Activated CD8-positive, alpha-beta memory T cell treated with anti-CD3 and anti-CD28 coated beads, Interleukin-2, amount 50 U/mL, for 4 hours (primary cell): ENCODE measurements around the gene RTCB.

ENCODE experiments used
- DNase-seq: peaks from one replicate; pipeline ENCODE4 v3.0.0-alpha.2; 2020

The RTCB gene

DNA sequence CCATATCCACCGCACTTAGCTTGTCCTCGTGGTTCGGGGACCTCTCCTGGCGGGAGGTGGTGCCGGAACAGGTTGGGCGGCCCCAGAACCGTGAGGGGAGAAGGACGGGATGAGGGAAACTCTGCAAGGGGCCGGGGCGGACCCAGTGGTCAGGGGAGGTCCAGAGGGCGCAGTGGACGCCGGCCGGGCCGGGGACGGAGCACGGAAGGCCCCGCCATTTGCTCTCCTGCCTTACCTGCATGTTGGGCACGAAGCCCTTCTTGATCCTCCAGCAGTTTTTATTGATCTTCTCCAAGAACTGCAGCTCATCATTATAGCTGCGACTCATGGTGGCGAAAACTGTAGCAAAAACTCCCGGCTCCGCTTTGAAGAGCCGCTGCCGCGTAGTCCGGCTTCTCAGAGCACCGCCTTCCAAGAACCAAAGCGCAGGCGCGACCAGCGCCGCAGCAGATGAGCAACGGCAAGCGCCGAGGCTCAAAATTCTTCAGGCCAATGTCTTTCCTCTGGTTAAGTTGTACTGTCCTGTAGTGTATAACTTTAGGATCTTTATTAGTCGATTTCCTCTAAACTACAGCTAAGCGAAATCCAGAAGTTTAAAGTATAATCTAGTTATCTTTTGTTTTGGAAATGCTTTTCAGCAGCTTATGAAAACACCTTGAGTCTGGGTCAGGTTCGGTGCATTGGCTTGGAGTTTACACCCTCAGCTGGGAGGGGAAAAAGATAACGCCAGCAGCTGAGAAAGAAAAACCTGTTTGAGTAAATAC lies at the start of gene RTCB:
TSS of gene RTCB (minus strand) at position 419 of the 764 bp plus-strand sequence. CDS start at position 328, 91 bp downstream.
- DNase-seq = peak; percentile 93

GRCh38 chr22:32457031-32457430 lies 45.0 kb upstream of the RTCB start:
- no peak for DNase-seq

DNA sequence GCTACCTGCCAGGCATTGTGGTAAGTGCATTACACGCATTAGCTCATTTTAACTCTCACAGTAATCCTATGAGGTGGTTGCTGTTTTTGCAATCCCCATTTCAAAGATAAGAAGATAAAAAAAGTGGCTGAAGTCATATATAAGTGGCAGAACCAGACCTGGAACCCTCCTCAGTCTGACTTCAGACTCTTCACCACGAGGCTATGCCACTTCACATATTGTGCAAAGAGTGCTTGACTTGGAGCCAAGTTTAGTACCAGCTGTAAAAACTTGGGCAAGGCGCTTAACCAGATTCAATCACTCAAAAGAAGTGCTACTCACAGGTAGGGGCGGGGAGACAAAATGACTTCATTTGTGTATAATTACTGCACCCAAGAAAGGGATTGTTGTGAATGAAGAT lies 36.9 kb upstream of the RTCB start:
- DNase-seq = no peak

DNA sequence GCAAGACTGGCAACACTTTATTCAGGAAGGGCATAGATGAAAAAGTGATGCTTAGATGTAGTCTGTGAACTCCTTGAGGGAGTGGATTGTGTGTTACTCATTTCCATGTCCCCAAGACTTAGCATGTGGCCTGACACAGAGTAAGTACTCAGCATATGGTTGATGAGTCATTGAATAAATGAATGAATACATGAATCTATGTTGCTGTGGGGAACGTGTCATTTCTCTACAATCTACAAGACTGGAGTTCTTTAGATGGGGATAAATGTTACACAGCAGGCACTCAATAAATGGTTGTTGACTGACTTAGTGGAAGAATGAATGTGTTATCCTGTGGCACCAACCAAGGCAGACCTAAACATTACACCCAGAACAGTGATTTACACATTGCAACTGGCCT lies 34.3 kb upstream of the RTCB start:
- no peak for DNase-seq

GRCh38 chr22:32444068-32444467 lies 32.0 kb upstream of the RTCB start:
- peak; percentile 16 for DNase-seq

GRCh38 chr22:32430352-32430751 lies 18.3 kb upstream of the RTCB start:
- DNase-seq = no peak

DNA sequence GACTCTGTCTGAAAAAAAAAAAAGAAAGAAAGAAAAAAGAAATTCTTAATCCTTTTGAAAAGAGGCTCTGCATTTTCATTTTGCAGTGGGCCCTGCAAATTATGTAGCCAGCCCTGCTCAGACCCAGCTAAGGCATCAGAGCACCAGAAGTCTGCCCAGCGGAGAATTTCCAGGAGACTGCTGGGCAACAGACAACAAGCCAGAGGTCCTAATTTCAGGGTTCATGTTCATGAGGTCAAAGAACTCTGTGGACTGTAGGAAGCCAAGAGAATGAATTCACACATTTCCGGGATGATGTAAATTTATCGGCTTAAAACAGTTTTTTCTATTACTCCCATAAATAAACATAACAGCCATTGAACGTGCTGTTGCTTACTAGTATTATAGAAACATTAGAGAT lies 14.8 kb upstream of the RTCB start:
- DNase-seq = no peak

DNA sequence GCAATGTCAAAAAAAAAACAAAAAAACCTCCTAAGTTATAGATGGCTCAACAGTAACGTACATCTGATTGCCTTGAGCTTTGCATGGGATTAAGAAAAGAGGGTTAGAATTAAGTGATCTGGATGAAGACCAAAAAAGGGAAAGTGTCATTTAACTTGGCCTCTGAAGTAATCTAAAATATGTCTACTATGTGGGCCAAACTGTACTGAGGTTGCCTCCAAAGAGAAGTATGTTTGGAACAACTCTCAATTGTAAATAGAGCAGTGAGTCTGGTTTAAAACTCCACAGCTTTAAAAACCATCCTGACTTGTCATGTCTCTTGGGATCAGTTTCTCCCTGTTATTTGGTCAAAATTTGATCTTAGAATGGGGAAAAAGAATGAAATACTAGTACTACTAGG lies 11.6 kb upstream of the RTCB start:
- no peak for DNase-seq

- no peak for DNase-seq
Measured at GRCh38 chr22:32422062-32422461, 10.0 kb upstream of the RTCB start.

DNA sequence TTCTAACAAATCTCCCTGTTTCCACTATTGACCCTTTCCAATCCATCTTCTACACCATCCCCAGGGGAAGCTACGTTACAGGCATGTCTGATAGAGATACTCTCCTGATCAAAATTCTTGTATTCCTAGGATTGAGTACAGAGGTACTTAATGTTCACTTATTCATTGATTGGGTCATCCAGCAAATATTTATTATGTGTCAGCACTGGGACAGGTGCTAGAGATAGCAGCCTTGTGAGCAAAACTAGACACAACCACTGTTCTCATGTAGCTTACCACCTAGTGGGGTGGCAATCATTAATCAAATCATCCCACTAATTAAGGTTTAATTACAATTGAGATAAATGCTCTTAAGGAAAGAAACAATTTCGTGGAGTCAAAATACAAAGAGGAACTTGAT lies 9.4 kb upstream of the RTCB start:
- DNase-seq = no peak

DNA sequence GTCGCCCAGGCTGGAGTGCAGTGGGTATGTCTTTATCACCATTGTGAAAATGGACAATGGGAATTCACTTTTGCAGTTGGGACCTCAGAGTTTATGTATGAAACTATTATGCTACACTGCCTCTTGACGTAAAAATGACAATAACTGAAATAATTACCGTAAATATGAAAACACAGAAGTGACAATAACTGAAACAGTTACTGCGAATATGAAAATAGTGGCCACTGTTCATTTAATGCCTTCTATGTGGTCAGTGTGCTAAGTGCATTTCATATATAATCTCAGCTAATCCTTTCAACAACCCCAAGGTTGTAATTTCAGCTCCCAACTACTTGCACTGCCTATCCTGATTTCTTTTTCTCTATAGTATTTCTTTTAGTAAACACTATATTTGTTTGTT lies 5.9 kb upstream of the RTCB start:
- DNase-seq = no peak

- DNase-seq = no peak
Measured at GRCh38 chr22:32416556-32417085, 4.6 kb upstream of the RTCB start.

GRCh38 chr22:32414191-32414590 lies 2.1 kb upstream of the RTCB start:
- no peak for DNase-seq

- no peak for DNase-seq
Measured at GRCh38 chr22:32413719-32414118, 1.7 kb upstream of the RTCB start.

DNA sequence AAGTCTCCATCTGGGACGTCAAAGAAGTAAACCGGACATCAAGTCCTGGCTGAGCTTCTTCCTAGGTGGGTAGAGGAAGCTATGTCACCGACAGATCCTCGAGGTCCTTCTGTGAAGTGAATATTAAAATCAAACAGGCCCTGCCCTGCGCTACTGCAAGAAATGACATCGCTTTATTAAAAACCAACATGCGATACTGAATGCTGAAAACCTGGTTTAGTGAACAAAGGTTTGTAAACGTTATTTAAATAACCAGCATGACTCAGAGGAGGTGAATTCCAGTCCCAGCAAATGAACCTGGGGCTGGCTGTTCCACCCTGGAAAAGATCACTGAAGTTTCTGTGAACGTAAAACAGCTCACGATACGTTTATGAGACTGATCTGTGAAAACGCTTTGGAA lies 645 bp downstream of the RTCB start:
- DNase-seq = no peak

DNA sequence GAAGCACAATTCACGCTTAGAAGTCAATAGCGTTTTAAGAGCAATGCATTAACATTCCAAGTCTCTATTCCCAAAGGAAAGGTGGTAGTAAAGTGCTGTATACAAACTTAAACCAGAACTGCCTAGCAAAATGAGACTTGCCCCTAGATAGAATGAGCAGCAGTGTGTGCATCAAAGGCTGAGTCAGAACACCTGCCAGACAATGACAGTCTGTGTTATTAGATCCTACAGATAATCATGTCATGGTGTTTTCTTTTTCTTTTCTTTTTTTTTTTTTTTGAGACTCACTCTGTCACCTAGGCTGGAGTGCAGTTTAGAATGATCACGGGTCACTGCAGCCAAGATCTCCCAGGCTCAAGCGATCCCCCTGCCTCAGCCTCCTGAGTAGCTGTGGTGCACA lies 1.6 kb downstream of the RTCB start:
- DNase-seq = no peak

DNA sequence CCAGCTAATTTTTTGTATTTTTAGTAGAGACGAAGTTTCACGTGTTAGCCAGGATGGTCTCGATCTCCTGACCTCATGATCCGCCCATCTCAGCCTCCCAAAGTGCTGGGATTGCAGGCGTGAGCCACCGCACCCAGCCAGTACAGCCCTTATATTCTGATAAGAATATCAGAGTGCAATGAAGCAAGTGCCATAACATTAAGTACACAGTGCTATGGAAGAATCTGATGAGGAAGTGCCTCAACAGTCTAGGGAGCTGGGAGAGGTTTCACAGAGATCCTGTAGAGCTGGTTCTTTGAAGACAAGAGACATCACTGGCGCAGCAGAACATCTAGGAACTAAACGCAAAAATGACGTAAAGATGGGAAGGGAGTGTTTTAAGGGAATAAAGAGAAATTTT lies 2.1 kb downstream of the RTCB start:
- no peak for DNase-seq

DNA sequence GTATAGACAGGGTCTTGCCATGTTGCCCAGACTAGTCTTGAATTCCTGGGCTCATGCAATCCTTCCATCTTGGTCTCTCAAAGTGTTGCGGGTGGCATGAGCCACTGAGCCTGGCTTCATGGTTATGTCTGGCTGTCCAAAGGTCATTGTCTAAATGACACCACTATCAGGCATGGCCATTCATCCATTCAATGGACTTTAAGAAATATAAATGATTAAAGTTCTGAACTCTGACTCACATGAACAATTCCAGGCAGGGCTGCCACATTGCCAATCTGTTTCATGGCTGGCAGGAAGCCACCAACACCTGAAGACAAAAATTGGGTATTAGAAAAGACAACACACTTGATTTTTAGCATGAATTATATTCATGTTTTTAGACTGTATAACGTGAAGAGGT lies 4.1 kb downstream of the RTCB start:
- DNase-seq = no peak

DNA sequence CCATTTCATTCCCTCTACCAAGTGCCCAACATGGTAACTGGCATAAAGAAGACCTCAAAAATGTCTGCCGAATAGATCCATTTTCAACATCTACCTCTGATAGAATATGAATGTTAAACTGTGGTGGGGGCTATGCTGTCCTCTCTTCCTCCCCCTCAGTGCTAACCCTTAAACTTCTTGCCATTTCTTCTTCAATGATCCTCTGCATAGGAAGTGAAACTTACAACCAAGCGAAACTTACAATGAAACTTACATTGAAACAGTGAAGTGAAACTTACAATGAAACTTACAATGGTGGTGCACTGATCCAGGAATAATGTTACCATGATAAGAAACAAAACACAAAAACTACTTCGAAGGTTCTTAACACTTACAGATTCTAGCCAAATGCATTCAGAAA lies 4.7 kb downstream of the RTCB start:
- no peak for DNase-seq

- DNase-seq = no peak
Measured at GRCh38 chr22:32404021-32404420, 8.0 kb downstream of the RTCB start.

- no peak for DNase-seq
Measured at GRCh38 chr22:32401486-32401885, 10.6 kb downstream of the RTCB start.

DNA sequence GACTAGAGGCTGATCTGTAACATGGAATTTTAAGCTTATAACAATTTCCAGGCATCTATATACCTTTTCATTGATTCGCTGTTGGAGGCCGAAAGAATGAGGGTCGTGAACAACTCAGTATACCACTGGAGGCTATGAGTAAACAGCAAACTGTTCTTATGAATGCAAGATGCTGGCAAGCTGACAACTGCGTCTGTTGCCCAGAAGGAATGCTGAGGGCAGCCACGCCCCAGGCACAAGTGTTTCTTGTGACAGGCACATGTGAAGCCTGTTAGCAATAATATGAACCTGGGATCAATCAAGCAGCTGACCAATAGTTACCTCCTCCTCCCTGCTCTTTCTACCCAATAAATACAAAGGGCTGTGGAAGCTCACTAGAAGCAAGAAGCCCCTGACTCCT lies 15.3 kb downstream of the RTCB start:
- DNase-seq = no peak

DNA sequence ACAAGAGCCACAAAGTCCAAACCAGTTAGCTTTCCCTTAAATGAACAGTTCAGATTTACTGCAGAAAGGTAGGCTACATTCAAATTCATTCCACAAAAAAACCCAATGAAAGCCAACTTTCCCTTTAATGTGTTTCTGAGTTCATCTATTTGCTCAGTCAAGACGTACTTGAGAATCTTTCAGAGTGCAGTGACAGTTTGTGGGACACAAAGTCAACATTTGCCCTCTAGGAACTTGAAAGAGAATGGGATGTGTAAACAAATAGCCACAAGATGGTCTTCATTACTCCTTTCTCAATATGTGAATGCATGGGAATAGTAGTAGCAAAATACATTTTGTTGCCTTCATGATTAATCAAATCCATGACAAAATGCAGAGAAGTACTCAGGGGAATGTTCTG lies 15.8 kb downstream of the RTCB start:
- no peak for DNase-seq

GRCh38 chr22:32395107-32395506 lies 16.9 kb downstream of the RTCB start:
- no peak for DNase-seq

DNA sequence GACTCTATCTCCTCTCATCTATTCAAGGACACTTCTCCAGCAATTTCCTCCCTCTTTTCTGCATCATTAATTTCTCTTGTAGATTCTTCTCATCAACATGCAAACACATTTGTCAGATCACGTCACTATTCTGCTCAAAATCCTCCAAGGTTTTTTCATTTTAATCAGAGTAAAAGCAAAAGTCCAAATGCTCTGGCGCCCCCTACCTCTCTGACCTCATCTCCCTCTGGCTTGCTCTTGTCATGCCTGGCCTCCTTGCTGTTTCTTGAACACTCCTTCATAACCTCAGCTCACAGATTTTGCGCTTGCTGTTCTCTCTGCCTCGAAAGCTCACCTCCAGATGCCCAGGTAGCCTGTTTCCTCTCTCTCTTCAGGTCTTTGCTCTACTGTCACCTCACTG lies 22.4 kb downstream of the RTCB start:
- DNase-seq = no peak
